ENCODE data around the gene SAMD10.

GRCh38 chr20:63942250-63942951 is 37.0 kb downstream of the SAMD10 start:
- TF ChIP-seq CTCF (conservative IDR thresholded peaks at IDR 0.05 in 1 of 2, IDR thresholded peaks at IDR 0.05 in 1 of 2; ENCODE audit: low read depth in 1 of 2, low read length in 2 of 2) (no peak), EZH2 (IDR thresholded peaks at IDR 0.05; ENCODE audit: low read length, missing control alignments) (no peak)

All from fibroblast of lung (primary cell).